ENCODE data around the gene PSENEN.

DNA sequence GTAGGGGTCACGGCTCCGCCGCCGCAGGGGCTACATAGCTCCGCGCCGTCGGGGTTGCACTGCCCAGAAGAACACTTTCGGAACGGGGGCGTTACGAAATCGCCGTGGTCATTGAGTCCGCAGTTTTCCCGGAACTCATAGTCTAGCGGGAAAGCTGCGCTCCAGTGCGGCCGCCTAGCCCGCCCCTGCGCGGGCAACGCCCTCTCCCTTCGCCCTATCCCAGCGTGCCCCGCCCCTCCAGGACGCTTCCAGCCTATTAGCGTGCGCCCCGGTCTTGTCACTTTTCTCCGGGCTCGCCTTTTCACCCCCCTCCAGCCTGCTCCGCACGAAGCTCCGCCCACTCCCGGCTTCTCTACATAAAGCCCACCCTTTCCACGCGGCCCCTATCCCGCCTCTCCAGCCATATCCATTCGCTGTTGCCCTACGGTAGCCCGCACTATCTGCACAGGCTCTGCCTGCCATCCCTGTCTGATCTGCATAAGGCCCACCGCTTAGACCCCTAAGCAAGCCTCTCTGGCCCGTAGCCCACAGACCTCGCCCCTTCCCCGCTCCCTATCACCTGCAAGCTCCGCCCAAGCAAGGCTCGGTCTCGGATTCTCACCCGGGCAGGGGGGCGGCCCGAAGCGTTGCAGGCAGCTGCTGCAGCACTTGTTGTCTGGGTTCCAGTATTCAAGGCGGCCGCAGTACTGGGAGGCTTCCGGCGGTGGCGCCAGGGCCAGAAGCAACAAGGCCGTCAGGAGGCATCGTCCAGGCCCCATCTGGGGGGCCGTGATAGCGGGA, 4.8 kb upstream of the PSENEN start:
- TF ChIP-seq, protein P1, sequence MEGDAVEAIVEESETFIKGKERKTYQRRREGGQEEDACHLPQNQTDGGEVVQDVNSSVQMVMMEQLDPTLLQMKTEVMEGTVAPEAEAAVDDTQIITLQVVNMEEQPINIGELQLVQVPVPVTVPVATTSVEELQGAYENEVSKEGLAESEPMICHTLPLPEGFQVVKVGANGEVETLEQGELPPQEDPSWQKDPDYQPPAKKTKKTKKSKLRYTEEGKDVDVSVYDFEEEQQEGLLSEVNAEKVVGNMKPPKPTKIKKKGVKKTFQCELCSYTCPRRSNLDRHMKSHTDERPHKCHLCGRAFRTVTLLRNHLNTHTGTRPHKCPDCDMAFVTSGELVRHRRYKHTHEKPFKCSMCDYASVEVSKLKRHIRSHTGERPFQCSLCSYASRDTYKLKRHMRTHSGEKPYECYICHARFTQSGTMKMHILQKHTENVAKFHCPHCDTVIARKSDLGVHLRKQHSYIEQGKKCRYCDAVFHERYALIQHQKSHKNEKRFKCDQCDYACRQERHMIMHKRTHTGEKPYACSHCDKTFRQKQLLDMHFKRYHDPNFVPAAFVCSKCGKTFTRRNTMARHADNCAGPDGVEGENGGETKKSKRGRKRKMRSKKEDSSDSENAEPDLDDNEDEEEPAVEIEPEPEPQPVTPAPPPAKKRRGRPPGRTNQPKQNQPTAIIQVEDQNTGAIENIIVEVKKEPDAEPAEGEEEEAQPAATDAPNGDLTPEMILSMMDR (optimal IDR thresholded peaks at IDR 0.05 in 1 of 3, IDR thresholded peaks at IDR 0.05 in 1 of 3, conservative IDR thresholded peaks at IDR 0.05 in 1 of 3; ENCODE audit: extremely low read depth in 1 of 3, insufficient read depth in 2 of 3, low read length in 3 of 3), result peak in 1 of 3 experiments; percentile 22
- TF ChIP-seq EZH2 (IDR thresholded peaks at IDR 0.05; ENCODE audit: low read length), result no peak

Measured in keratinocyte (primary cell).